Stimulated activated CD8-positive, alpha-beta memory T cell treated with anti-CD3 and anti-CD28 coated beads, Interleukin-15, amount 100 ng/mL, for 48 hours (primary cell): ENCODE results near the gene AOPEP.
A peak's percentile ranks its signal among the peaks of the same experiment; 100 is the strongest.

ENCODE experiments used
- DNase-seq, 2 donors: peaks; one replicate each; pipeline ENCODE4 v3.0.0-alpha.2; 2020; ENCODE audit warnings: low read depth in 2 of 2

The AOPEP gene

DNA sequence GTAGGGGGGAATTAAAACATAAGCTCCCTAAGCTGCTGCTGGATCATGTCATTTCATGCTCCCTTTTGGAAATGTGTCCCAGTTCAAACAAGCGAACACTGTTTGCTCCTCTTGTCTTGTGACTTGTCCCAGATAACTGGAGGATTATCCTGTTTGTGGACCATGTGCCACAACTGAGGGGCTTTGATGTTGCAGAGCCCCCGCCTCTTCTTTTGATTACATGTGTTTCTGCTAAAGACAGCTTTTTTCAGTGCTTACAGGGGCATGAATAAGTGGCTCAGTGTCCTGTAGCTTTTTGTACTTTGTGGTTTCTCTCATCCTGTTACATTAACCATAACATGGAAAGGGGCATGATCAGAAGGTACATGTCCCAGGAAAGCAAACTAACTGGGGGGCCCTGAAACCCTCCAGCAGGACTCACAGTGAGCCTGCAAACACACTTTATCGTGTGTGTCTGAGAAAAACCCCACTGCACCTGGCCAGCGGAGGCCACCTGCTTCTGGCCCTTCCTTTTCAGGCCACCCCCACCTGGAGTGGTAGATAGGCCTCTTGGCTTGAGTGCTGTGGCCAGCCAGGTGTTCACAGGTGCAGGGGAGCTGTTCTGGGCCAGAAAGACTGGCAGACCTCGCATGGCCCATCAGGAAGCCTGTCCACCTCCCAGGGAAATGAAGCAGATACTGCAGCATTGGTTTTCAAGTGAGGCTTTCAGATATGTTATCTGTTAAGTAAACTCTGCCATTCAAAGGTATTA, 305.4 kb downstream of the AOPEP start:
- DNase-seq = no peak

DNA sequence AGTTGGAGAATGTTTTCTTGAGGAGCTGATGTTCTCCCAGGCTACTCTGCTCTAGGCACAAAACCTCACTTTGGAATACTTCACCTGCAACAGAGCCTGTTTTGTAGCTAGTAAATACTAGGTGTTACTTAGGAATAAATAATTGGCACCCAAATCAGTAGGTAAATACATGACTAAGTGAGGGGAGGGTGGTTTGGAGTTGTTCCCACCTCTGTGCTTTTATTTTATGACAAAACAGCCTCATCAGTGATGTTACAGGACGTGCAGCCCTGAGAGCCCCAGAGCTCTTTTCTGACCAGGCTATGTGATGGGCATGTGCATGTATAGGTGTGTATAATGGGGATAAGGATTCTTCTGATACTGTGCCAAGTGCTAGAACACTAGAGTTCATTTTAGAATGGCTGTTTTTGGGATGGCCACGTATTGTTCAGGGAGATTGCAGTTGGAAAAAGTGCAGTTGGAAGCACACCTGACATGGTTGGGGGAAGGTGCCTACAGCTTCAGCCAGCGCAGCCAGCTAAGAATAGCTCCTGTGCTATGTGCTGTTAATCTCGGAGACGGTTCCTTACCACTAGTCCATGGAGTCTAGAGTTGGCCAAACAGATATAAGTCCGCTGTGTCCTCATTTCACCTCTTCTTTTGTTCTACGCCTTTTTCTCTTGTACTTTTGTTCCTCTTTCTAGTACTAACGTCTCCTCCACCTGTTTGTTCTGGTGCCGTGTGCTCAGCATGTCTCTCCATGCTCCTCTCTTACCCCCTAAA, 306.3 kb downstream of the AOPEP start:
- no peak for DNase-seq

DNA sequence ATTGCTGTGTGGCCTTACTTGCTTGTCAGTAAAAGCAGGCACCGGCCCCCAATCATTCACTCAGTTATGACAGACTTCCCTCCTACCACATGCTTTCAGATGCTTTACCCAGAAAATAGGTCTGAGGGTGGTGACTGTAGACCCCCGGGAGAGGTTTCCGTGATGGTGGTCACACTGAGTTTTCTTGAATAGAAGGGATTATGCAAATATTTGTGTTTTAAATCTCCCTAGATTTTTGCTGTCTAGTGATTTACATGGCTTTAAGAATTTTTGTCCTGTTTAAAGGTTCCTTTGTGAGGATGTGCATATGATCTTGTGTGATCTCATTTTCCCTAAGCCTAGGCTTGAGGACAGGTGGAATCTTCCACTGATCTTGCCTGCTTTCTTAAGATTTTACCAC, 309.3 kb downstream of the AOPEP start:
- no peak for DNase-seq

DNA sequence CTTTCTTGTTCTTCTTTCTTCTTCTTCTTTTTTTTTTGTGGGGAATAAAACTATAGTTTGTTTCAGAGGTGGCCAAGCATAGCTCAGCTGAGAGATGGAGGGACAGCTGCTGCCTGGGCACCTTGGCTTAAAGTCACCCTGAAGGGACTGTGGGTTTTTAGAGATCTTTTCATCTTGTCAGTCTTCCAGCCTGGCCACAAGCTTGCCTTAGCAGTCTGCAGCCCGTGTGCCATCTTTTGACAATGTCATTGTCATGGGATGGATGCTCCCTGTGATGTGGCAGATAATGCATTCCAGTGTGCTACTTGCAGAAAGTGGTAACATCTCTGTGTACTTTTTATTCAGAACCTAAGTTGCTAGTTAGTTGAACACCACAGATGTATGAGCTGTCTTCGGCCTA, 310.2 kb downstream of the AOPEP start:
- DNase-seq = no peak

DNA sequence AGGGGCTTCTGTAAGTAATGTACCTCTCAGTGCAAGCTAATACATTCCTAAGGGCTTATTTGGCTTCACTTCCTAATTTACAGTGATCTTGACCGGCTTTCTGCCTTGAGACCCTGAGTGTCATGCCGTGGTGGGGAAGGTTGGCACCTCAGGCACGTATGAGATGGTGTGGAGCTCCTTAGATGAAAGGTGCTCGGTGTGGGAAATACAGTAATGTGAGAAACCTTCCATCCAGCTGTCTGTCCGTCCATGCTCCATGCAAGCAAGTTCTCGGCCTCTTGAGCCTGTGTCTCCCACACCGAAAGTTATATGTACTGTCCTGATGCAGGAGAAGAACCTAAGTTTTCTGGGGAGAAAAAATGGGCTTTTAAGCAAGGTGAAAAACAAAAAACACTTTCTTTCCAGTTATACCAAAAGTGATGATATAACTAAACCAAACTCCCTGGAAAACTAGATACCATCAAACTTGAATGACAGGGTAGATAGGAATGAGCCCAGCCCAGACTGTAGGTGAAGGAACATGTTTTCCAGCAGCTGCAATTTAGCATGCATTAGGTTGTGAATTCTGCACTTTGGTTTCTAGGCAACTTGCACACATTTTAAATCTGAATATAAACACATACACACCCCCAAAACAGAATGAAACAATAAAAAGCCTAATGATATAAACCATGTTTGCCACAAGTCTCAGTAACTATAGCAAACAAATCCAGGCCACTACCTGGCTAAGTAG, 311.5 kb downstream of the AOPEP start:
- DNase-seq = no peak

DNA sequence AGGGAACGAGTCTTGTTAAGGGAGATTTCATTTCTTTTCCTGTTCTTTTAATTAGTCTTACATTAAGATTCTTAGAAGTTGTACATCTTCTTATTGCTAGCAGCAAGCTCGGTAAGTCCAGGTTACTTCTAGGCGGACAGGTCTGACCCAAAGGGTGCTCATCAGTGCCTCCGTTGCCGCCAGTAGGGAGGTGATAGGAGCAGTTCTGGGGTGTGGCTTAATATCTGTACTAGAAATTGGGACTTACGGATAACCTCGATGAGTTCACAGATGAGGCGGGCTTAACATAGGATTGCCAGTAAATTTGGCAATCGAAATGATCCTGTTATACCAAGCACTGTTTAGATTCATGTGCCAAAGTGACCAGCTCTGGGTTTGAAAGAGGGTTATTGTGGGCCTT, 312.2 kb downstream of the AOPEP start:
- DNase-seq = no peak

DNA sequence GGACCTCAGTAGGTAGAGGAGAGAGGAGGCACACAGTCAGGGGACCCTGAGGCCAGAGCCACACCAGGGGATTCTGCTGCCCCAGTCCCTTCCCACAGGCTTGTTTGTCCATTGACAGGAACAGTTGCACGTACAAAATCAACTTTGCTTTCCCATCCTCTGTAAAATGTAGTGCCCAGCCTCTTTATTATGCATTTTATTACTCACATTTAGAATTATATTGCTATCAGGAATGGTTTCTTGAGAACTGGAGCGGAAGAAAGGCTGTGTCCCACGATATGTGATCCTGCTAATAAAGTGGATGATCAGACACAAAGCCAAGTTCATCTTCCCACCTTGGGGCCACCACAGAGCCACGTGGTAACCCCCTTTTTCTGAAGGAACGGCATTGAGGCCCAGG, 313.6 kb downstream of the AOPEP start:
- no peak for DNase-seq

DNA sequence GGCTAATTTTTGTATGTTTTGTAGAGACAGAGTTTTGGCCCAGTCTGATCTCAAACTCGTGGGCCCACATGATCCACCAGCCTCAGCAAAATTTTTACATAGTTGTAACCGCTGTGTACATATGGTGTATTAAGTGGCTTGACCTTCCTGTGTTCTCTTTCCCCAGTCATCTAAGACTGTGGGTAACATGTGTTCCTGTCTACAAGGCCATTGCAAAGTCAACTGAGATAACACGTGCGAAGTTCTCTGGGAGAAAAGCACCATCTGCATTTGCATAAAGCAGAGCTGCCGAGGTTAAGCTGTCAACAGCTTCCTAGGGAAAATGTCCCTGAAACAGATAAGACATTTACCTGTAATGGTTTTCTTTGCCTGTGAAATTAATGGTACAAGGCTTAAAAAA, 317.3 kb downstream of the AOPEP start:
- no peak for DNase-seq

DNA sequence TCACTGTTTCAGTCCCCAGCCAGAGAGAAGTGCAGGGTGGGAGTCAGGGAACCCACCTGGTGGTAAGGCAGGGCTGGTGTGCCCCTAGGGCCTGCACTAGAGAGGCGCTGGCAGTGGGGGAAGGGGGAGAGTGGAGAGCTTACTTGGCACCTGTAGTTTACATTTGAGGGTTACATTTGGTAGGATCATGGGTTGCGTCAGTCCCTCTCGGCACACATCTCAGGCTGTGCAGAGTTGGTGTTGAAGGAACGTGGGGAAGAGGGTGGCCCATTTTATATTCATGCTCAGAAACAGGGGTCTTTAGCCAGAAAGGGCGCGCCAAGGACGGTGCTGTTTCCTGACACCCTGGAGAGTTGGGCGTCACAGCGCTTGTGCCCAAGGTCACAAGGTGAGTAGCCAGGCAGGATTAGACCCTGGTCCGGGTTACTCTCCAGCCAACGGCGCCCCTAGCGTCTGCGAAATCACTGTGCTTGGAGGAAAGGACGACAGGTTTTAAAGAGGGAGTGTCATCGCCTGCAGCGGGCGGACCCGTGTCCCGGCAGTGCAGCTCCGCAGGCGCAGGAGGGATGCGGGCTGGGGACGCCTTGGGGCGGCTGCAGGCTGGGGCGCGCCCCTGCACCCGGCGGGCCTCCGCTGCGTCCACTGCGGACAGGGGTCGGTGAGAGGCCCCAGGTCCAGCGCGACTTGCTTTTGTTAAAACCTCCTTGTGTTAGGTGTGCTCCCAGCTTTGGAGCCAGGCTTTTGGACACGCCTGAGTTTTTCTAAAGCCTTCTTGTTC, 318.4 kb downstream of the AOPEP start:
- DNase-seq = no peak

DNA sequence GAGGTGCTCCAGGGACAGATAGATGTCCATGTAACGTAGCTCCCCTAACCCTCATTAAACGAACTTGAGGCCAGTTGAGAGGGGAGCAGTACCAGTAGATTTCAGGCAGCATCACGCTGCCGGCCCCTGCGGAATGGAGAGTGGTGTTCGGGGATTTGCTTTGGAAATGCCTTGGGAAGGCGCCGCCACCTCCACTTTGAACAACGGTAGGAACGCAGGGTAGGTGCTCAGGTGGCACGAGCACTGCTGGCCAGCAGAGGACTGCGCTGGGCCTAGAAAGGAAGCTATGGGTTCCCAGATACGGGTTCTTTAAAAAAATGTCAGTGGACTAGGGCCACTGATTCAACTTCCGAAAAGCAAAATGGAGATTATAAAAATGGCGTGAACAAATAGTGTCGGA, 319.3 kb downstream of the AOPEP start:
- no peak for DNase-seq

DNA sequence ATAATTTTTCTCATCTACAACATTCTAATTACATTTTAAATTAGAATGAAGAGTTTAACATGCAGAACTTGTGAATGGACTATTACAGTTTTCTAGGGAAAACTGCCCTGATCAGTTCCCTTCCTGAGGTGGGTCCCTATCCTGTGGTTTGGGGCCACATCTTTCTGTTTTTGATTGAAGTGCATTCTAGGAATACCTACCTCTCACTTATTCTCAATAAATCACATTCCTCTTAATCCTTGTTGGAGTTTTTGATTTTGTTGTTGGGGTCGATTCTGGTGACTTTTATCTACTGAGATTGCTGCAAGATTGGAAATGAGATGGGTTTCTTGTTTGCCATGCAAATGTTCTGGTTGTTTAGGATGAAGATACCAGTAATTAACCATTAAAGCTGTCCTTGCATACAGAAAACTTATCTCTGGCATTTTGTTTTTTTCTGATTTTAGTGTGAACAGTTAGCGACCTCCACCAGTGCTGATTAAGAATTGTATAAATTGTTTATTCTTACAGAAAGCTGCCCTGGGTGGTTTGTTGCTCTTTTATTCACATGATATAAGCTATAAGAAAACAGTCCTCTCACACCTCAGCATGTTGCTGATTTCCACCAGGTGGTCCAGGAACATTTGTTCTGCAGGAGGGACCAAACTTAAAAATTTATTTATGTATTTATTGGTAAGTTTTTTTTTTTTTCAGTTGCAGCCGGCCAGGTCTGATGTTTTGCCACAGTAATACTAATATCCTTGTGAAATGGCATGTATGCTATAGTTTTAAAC, 321.1 kb downstream of the AOPEP start:
- DNase-seq = no peak

DNA sequence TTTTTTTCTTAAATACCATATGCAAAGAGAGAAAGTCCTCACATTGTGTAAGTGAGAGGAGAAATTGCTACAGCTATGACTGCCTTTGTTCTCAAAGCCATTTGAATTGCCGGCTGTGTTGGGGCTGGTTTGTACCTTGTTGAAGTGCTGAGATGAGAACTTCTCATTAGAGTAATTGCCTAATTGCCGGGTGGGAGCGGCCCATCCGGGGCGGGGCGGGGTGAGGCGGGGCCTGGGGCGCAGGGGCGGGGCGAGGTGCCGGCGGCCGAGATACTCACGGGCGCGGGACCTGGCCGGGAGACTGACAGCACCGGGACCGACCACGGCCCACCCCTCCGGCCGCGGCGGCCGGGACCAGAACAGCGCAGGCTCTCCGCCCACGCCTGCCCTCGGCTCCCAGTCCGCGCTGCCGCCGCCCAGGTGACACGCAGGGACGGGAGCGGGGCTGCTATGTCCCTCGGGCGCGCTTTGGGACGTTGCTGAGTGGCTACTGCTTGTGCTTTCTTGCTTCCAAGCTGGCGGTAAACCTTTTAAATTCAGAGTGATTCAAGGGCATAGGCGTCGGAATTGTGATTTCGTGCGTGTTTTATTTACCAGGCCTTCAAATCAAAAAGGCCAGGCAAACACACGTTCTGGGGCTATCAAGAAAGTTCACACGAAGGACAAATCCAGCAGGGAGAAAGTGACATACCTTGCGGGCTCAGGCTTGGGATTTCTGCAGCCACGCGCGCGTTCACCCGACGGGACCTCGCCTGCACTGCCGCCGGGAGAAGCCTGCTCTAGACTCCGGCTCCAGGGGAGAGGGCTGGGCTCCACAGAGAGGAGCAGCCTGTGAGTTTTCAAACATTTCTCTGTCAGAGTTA, 322.0 kb downstream of the AOPEP start:
- DNase-seq = peak; percentile 25 to 36

DNA sequence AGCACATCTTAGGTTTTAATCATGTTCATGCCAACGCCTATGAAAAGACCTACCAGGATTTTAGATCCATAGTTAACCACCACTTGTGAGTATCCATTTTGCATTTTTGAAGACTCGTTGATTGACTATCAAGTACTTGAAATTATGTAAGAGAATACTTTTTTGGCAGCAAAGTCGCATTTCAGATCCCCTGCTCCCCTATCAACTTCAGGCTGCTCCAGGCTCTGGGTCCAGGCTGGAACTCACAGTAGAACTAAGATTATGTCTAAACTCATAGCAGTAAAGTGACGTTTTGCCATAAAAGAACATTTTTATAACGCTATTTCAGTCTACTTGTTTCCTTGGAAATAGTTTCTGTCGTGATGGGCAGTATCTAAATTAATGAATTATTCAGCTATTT, 323.3 kb downstream of the AOPEP start:
- no peak for DNase-seq

DNA sequence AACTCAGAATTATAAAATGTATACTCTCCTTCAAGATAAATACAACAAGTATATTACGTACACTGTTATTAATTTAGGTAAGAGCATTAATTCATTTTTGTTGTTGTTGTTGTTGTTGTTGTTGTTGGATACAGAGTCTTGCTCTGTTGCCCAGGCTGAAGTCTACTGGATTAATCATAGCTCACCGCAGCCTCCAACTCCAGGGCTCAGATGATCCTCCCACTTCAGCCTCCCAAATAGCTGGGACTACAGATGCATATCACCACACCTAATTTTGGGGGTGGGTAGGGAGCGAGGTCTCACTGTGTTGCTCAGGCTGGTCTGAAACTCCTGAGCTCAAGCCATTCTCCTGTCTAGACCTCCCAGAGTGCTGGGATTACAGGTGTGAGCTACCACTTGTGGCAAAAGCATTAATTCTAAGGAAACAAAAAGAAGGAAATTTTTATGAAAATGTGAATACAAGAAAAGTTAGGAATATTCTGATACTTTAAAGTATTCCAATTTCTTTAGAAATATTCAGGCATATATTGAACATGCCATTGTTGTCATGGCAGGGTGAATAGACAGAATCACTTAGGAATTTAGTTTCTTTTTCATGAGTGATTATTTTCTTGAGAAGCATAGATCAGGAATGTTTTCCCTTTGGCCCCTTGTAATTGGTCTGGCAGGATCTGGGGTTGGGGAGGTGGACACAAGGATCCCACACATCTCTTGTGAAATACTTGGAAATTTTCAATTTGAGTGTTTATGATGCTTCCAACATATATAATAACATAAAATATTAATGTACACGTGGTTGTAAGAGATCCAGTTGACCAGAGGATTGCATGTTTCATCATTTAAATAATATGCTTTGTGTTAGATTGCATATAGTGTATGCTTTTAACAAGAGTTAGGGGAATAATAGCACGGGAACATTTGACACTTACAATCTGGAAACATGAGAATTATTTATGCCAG, 327.4 kb downstream of the AOPEP start:
- DNase-seq = no peak

DNA sequence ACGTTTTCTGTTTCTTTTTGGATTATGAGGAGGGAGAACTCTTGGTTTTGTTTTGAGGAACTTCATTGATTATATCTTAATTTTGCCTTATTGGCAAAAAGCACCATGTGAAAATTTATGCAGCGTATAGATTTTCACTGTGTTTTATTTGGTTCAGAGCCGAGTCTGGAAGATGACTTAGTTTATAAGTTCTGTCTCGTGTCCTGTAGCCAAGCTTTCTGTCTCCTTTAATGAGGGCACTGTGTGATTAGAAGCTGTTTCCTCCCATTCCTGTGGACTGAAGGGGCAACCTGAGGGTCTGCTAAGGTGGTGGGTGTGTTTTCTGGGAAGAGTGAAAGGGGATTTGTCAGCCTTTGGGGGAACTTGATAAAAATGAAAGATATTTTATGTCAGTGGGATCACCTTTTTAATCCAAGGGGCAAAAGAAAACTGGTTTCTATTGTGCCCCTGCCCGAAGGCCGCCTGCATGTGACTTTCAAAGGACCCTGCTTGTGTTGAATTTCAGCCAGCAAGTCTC, 328.9 kb downstream of the AOPEP start:
- no peak for DNase-seq

DNA sequence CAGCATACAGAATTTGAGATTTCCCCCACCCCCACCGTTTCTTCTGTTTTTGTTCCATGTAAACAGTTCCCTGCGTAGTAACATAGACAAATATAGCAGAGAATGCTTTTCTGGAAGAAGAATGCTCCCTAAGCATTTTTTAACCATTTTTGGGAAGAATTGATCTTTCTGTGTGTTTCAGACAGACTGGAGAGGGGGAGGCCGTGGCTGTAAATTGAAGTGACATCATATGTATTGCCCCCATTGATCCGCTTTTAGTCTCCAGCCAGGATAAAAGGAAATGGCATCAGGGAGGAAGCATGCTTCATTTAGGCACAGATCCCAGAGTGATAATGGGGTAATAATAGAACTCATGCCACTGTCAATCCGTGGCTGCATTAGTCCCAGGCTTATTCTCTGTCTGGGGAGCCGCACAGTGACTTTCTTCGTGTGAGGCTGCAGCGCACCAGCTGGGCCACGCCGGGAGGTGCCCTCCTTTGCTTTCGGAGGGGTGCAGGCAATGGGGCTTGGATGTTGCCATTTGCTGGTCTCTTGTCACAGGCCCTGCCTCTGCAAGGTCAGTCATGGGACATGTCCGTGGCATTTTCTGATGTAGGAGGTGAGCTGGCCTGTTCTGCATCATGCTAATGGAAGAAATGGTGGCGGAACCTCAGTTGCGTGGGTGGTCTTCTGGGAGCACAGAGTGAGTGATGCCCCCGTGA, 329.5 kb downstream of the AOPEP start:
- DNase-seq = no peak

DNA sequence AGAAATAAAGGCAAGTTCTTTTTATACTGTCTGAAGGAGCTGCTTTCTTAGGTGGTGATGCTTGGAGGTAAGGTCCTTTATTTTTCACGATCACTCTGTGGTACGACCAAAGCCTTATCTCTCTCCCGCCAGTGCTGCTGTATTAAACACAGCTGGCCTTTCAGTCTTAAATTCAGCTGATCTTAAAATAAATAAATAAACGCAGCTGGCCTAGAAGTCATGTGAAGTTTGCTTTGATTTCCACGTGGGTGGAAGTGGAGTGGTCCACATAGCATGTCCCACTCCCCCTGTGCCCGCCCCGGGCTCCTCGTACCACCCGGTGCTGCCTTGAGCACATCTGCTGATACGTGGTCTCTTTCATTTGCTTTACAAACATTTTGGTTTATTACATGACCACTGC, 330.6 kb downstream of the AOPEP start:
- no peak for DNase-seq

DNA sequence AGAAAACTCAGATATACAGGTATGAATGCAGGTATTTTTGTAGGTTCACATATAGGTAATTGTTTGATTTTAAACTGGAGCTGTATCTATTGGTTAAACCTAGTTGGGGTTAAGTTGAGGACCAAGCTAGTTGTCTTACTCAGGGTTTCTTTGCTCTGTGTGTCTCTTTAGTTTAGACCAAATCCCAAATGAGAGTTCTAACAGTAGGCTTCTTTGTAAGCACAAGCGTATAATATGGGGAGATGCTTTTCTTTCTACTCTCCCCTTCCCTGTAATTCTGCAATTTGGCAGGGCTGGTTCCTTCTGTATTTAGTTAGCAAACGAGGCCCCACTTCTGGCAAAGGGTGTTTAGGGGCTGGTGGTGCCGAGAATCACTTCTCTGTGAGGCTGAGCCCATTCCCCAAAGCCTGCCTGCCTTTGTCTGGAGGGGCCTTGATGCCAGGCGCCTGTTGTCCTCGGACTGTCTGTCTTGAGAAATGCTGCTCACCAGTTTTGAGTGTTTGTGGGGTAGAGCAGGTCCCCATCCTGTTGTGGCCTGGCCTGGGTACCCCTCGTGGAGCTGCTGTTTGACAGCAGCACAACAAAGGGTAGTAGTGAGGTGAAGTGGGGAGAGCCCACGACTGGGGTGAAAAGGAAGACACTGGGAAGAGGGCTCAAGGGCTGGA, 331.8 kb downstream of the AOPEP start:
- no peak for DNase-seq
